ENCODE measurements around the gene STBD1. TPM values are rescaled to one million over a fixed set of nuclear protein-coding genes. Genes with fewer than 3 reads are reported as not detected.

Gene STBD1
- total and polyA plus RNA-seq, 2 experiments from 2014 or later = 2.0 to 2.6 TPM

DNA sequence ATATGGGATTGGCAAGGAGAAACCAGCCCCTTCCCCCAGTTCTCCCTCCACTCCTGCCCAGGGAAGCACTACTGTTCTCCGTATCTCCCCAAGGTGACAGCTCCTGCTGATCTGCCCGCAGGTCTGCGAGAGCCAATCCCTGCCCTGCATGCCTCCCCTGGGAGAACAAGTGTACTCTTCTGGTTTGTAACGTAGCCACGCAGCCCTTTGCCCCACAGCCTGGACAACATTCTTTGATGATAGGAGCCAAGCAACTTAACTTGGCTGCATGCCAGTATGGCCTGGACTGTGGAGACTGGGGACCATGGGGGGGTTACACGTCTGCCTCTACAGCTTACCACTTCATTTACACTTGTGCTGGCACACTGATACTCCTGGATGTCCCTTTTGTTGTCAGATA lies 2.0 kb downstream of the STBD1 start:
- Histone ChIP-seq H2AFZ (no peak overlapping the region), H3K4me1 (ENCODE audit: insufficient read depth) (peaks cover 13% of the 10 kb centered on the region; the same call in 1 of the 2 replicates), H3K79me2 (replicated peaks; ENCODE audit: insufficient read depth) (no peaks in the 10 kb centered on the region), H3K27ac (ENCODE audit: low read depth) (no peak overlapping the region), H4K20me1 (replicated peaks; ENCODE audit: insufficient read depth) (0 out of 2 replicates have a peak, but pooled peaks cover 10% of the 10 kb centered on the region), H3K27me3 (ENCODE audit: insufficient read depth) (peaks cover 30% of the 10 kb centered on the region), H3K9me2 (ENCODE audit: insufficient read depth) (no peaks in the 10 kb centered on the region), H3K36me3 (ENCODE audit: insufficient read depth) (no peaks in the 10 kb centered on the region), H3K4me3 (no peak overlapping the region), H3F3A (replicated peaks; ENCODE audit: low read depth) (no peaks in the 10 kb centered on the region), H3K4me2 (no peak overlapping the region)
- no peaks in the 10 kb centered on the region for H3K9me3 Mint-ChIP-seq
- H3K27me3 Mint-ChIP-seq (ENCODE audit: insufficient read depth, low read depth, poor library complexity) = peaks cover 22% of the 10 kb centered on the region
- H3K4me1 Mint-ChIP-seq = peaks cover 3% of the 10 kb centered on the region; the same call in 2 of the 3 replicates
- H3K4me3 Mint-ChIP-seq = no peak overlapping the region
- no peak overlapping the region for H3K27ac Mint-ChIP-seq
- TF ChIP-seq CREB1 (CRISPR knock-in tag; IDR thresholded peaks at IDR 0.05; ENCODE audit: low read depth) (no peak), ZNF114 (CRISPR knock-in tag; IDR thresholded peaks at IDR 0.05) (no peak)
- DNase-seq (ENCODE audit: low spot score) (no peak), ATAC-seq (no peak)
- H3K36me3 Mint-ChIP-seq (ENCODE audit: low read depth) = peaks cover 4% of the 10 kb centered on the region; the same call in 1 of the 3 replicates

DNA sequence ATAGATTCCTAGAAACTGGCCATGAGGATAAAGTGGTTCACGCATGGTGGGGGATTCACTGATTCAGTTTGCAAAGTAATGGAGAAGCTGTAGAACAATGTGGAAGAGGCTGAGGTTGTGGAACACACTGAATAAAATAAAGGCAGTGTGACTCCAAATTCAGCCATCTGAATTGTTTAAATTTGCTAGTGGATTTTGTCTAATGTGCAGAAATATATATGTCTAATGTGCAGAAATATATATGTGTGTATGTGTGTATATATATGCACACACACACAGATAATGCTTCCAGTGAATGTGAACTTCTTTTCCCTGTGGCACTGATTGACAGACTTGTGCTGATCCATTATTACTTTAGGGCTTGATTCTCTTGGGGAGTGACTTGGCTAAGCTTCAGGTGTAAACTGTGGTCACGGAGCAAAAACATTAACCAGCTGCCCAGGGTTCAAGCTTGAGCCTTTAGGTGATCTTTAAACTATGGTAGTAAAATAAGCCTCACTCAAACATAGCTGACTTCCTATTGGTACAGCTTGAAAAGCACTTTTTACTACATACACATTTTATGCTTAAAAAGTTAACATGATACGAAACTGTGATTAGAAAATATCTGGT lies 3.5 kb downstream of the STBD1 start:
- no peak overlapping the region for H3K4me2 ChIP-seq
- DNase-seq (ENCODE audit: low spot score) (no peak), ATAC-seq (no peak)
- no peak overlapping the region for H3K27ac ChIP-seq (ENCODE audit: low read depth)
- no peak for TF ChIP-seq EZH2phosphoT487 (IDR thresholded peaks at IDR 0.05; ENCODE audit: unreplicated experiment)
- TF ChIP-seq NANOG (IDR thresholded peaks at IDR 0.05; ENCODE audit: borderline replicate concordance) = no peak
- TF ChIP-seq STAT1 (IDR thresholded peaks at IDR 0.05; ENCODE audit: unreplicated experiment) = no peak
- TF ChIP-seq POLR2AphosphoS5 (IDR thresholded peaks at IDR 0.05; ENCODE audit: low read depth) = no peak
- TF ChIP-seq JUNB (IDR thresholded peaks at IDR 0.05; ENCODE audit: unreplicated experiment) = no peak
- no peak for TF ChIP-seq EZH2 (IDR thresholded peaks at IDR 0.05; ENCODE audit: low read depth, unreplicated experiment)
- TF ChIP-seq ZNF114 (CRISPR knock-in tag; IDR thresholded peaks at IDR 0.05) = no peak
- TF ChIP-seq, protein P1, sequence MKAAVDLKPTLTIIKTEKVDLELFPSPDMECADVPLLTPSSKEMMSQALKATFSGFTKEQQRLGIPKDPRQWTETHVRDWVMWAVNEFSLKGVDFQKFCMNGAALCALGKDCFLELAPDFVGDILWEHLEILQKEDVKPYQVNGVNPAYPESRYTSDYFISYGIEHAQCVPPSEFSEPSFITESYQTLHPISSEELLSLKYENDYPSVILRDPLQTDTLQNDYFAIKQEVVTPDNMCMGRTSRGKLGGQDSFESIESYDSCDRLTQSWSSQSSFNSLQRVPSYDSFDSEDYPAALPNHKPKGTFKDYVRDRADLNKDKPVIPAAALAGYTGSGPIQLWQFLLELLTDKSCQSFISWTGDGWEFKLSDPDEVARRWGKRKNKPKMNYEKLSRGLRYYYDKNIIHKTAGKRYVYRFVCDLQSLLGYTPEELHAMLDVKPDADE (IDR thresholded peaks at IDR 0.05) = no peak
- TF ChIP-seq, protein P2, sequence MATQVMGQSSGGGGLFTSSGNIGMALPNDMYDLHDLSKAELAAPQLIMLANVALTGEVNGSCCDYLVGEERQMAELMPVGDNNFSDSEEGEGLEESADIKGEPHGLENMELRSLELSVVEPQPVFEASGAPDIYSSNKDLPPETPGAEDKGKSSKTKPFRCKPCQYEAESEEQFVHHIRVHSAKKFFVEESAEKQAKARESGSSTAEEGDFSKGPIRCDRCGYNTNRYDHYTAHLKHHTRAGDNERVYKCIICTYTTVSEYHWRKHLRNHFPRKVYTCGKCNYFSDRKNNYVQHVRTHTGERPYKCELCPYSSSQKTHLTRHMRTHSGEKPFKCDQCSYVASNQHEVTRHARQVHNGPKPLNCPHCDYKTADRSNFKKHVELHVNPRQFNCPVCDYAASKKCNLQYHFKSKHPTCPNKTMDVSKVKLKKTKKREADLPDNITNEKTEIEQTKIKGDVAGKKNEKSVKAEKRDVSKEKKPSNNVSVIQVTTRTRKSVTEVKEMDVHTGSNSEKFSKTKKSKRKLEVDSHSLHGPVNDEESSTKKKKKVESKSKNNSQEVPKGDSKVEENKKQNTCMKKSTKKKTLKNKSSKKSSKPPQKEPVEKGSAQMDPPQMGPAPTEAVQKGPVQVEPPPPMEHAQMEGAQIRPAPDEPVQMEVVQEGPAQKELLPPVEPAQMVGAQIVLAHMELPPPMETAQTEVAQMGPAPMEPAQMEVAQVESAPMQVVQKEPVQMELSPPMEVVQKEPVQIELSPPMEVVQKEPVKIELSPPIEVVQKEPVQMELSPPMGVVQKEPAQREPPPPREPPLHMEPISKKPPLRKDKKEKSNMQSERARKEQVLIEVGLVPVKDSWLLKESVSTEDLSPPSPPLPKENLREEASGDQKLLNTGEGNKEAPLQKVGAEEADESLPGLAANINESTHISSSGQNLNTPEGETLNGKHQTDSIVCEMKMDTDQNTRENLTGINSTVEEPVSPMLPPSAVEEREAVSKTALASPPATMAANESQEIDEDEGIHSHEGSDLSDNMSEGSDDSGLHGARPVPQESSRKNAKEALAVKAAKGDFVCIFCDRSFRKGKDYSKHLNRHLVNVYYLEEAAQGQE (IDR thresholded peaks at IDR 0.05; ENCODE audit: unreplicated experiment) = no peak
- Mint-ChIP-seq H3K4me1 (peaks cover 3% of the 10 kb centered on the region; the same call in 2 of the 3 replicates), H3K4me3 (no peak overlapping the region), H3K9me3 (no peaks in the 10 kb centered on the region), H3K27ac (no peak overlapping the region), H3K27me3 (ENCODE audit: insufficient read depth, low read depth, poor library complexity) (peaks cover 20% of the 10 kb centered on the region), H3K36me3 (ENCODE audit: low read depth) (peaks cover 4% of the 10 kb centered on the region; the same call in 1 of the 3 replicates)
- H3K36me3 ChIP-seq (ENCODE audit: insufficient read depth) = no peaks in the 10 kb centered on the region
- peaks cover 13% of the 10 kb centered on the region; the same call in 1 of the 2 replicates for H3K4me1 ChIP-seq (ENCODE audit: insufficient read depth)
- no peaks in the 10 kb centered on the region for H3F3A ChIP-seq (replicated peaks; ENCODE audit: low read depth)
- no peaks in the 10 kb centered on the region for H3K9me2 ChIP-seq (ENCODE audit: insufficient read depth)
- no peak overlapping the region for H3K4me3 ChIP-seq
- no peak overlapping the region for H2AFZ ChIP-seq
- peaks cover 23% of the 10 kb centered on the region for H3K27me3 ChIP-seq (ENCODE audit: insufficient read depth)
- H3K79me2 ChIP-seq (replicated peaks; ENCODE audit: insufficient read depth) = no peaks in the 10 kb centered on the region
- 0 out of 2 replicates have a peak, but pooled peaks cover 4% of the 10 kb centered on the region for H4K20me1 ChIP-seq (replicated peaks; ENCODE audit: insufficient read depth)

All from GM23338 (cell line).